Endothelial cell of umbilical vein (primary cell): ENCODE results near the gene MXI1. TPM values are rescaled to one million over a fixed set of nuclear protein-coding genes. Genes with fewer than 3 reads are reported as not detected.

Source experiments
- BruUV-seq: library from RNA; stranded (reverse); fragments of 400-500 nt; replicated peaks from 2 replicates; lab custom pipeline; 2021; lab: Mats Ljungman, UMichigan
- CTCF ChIA-PET: fragments of 300-600, 350-600 bp; sonication (Branson Sonifier 250); formaldehyde crosslinking; loops from one replicate; lab custom pipeline; 2021; ENCODE audit warnings: antibody characterized with exemption, inconsistent platforms; lab: Charles Lee
- POLR2A ChIA-PET: fragments of 300-600, 350-600 bp; sonication (Branson Sonifier 250); formaldehyde crosslinking; loops from one replicate; lab custom pipeline; 2021; ENCODE audit warnings: antibody characterized with exemption, inconsistent platforms; lab: Charles Lee
- DNase-seq: peaks from one replicate; pipeline ENCODE4 v3.0.0-alpha.2; 2011; ENCODE audit warnings: low read depth, low spot score
- FAIRE-seq: peaks from 2 replicates; lab custom pipeline; 2011; peaks lifted over from hg19 to GRCh38; lab: Jason Lieb, UNC
- H2AFZ ChIP-seq: 2 replicates; pipeline ENCODE4 v1.6.0; 2012; ENCODE audit warnings: low read depth, low read length, control low read depth, inconsistent platforms
- H3K27ac ChIP-seq: 2 replicates; pipeline ENCODE4 v1.5.1; 2011; ENCODE audit warnings: low read depth, mild to moderate bottlenecking, control low read depth, low read length, moderate library complexity; ENCODE audit not compliant: insufficient read depth
- H3K27me3 ChIP-seq, 2 experiments: 2 replicates each; pipeline versions ENCODE4 v1.6.0 to v1.6.1; 2011; ENCODE audit warnings: low read length in 2 of 2, mixed read lengths in 1 of 2; ENCODE audit not compliant: control insufficient read depth in 2 of 2, insufficient read depth in 2 of 2
- H3K36me3 ChIP-seq, 2 experiments: 2 replicates in 1 of 2; 3 replicates in 1 of 2; pipeline ENCODE4 v1.5.1; 2011; ENCODE audit warnings: low read length in 2 of 2, mild to moderate bottlenecking in 1 of 2, moderate library complexity in 1 of 2; ENCODE audit not compliant: control insufficient read depth in 2 of 2, insufficient read depth in 2 of 2; ENCODE audit errors: extremely low read depth in 1 of 2
- H3K4me1 ChIP-seq: 3 replicates; pipeline ENCODE4 v1.5.1; 2011; ENCODE audit warnings: mild to moderate bottlenecking, low read length; ENCODE audit not compliant: control insufficient read depth, insufficient read depth; ENCODE audit errors: extremely low read depth
- H3K4me2 ChIP-seq: 2 replicates; pipeline ENCODE4 v1.6.1; 2011; ENCODE audit warnings: low read length, control low read depth, mixed read lengths; ENCODE audit not compliant: insufficient read depth
- H3K4me3 ChIP-seq, 3 experiments: fragments of 200-600 bp in 1 of 3; sonication (generic), shearing (Covaris generic) in 1 of 3; replicated peaks in 1 of 3; 2 replicates each; pipeline ENCODE4 v1.5.1; 2011 to 2016; ENCODE audit warnings: control low read depth in 3 of 3, low read length in 3 of 3, mild to moderate bottlenecking in 2 of 3, inconsistent platforms in 1 of 3, low read depth in 1 of 3, moderate library complexity in 1 of 3; ENCODE audit not compliant: insufficient read depth in 1 of 3
- H3K79me2 ChIP-seq: 2 replicates; pipeline ENCODE4 v1.6.0; 2012; ENCODE audit warnings: low read length, inconsistent platforms; ENCODE audit not compliant: control insufficient read depth, insufficient read depth
- H3K9ac ChIP-seq: replicated peaks from 2 replicates; pipeline ENCODE3; 2011; ENCODE audit warnings: low read length, control low read depth; ENCODE audit not compliant: insufficient read depth; ENCODE audit errors: extremely low read depth
- H3K9me1 ChIP-seq: replicated peaks from 3 replicates; pipeline ENCODE4 v1.6.0; 2011; ENCODE audit warnings: mild to moderate bottlenecking, low read length; ENCODE audit not compliant: control insufficient read depth, insufficient read depth; ENCODE audit errors: extremely low read depth
- H3K9me3 ChIP-seq: replicated peaks from 2 replicates; pipeline ENCODE4 v1.5.1; 2012; ENCODE audit warnings: low read length, inconsistent platforms; ENCODE audit not compliant: control insufficient read depth, insufficient read depth
- H4K20me1 ChIP-seq: replicated peaks from 2 replicates; pipeline ENCODE3; 2011; ENCODE audit warnings: mild to moderate bottlenecking, low read length; ENCODE audit not compliant: control insufficient read depth, insufficient read depth; ENCODE audit errors: extremely low read depth
- CTCF ChIP-seq, 2 donors: IDR thresholded peaks; 1 replicate in 1 of 2; 2 replicates in 1 of 2; pipeline ENCODE4 v1.5.1; 2011; ENCODE audit warnings: low read length in 2 of 2, mild to moderate bottlenecking in 2 of 2, moderate library complexity in 2 of 2, control low read depth in 1 of 2, inconsistent platforms in 1 of 2, low read depth in 1 of 2; ENCODE audit not compliant: insufficient read depth in 1 of 2; ENCODE audit errors: extremely low read depth in 1 of 2
- EZH2 ChIP-seq: IDR thresholded peaks from 2 replicates; pipeline ENCODE4 v1.6.1; 2012; ENCODE audit warnings: borderline replicate concordance, low read depth, mild to moderate bottlenecking, moderate library complexity, low read length, inconsistent platforms; ENCODE audit not compliant: severe bottlenecking
- FOS ChIP-seq: IDR thresholded peaks from 2 replicates; pipeline ENCODE4 v1.6.1; 2011; ENCODE audit warnings: mild to moderate bottlenecking, low read length, moderate library complexity, borderline replicate concordance; ENCODE audit not compliant: insufficient read depth
- GATA2 ChIP-seq: IDR thresholded peaks from 2 replicates; pipeline ENCODE4 v1.7.0; 2011; ENCODE audit warnings: low read depth, mild to moderate bottlenecking, moderate library complexity, mixed read lengths, low read length; ENCODE audit not compliant: insufficient read length, insufficient read depth
- JUN ChIP-seq: IDR thresholded peaks from 2 replicates; pipeline ENCODE4 v1.6.1; 2011; ENCODE audit warnings: borderline replicate concordance, low read depth; ENCODE audit not compliant: insufficient read length, insufficient read depth
- MAX ChIP-seq: IDR thresholded peaks from 2 replicates; pipeline ENCODE4 v1.6.1; 2011; ENCODE audit not compliant: insufficient read depth, insufficient read length
- MYC ChIP-seq: IDR thresholded peaks from one replicate; pipeline ENCODE4 v1.6.1; 2011; ENCODE audit warnings: mild to moderate bottlenecking, low read depth, low read length
- POLR2A ChIP-seq: IDR thresholded peaks from 2 replicates; pipeline ENCODE4 v1.6.1; 2012; ENCODE audit warnings: low read depth, mild to moderate bottlenecking, control low read depth, low read length
- POLR2AphosphoS5 ChIP-seq: IDR thresholded peaks from 2 replicates; pipeline ENCODE4 v1.6.1; 2012; ENCODE audit warnings: low read depth, mild to moderate bottlenecking, control low read depth, low read length, moderate library complexity; ENCODE audit not compliant: insufficient read depth
- dilution Hi-C: fragments of 300-500 bp; cut with MboI; formaldehyde crosslinking; loops from one replicate; pipeline ENCODE4 v1.15.0; 2019; ENCODE audit warnings: low sequenced_read_pairs; ENCODE audit not compliant: extremely low pct_ligation_motif_present
- intact Hi-C: fragments of 100-400 bp; cut with micrococcal nuclease; formaldehyde crosslinking; loops from one replicate; pipeline ENCODE4 v1.10.0; 2022
- polyA plus RNA-seq, 4 experiments: library from polyadenylated mRNA; depleted of rRNA in 3 of 4; stranded (reverse) in 3 of 4; unstranded in 1 of 4; fragments of >200 nt; gene quantifications; 2 replicates each; pipeline versions ENCODE4 v1.2.1 to v1.2.3, GENCODE V29; 2011 to 2012; ENCODE audit warnings: missing spikeins in 1 of 4
- total RNA-seq: library from RNA; stranded (reverse); gene quantifications from 2 replicates; pipeline ENCODE4 v1.2.3, GENCODE V29; 2021

The MXI1 gene
- total and polyA plus RNA-seq, 2 donors (not counting 3 experiments of a cell fraction or from before 2014, with no cell fraction given) = 2.7 to 8.5 TPM

GRCh38 chr10:110273474-110273873 is 66.1 kb downstream of the MXI1 start:
- no peaks in the 10 kb centered on the region for H4K20me1 ChIP-seq
- FAIRE-seq (no peak), DNase-seq (no peak)
- H3K9me1 ChIP-seq = no peaks in the 10 kb centered on the region
- dilution Hi-C loops = no loop called here
- H3K36me3 ChIP-seq = no peaks in the 10 kb centered on the region
- intact Hi-C loops = no loop called here
- H3K4me1 ChIP-seq = no peaks in the 10 kb centered on the region
- TF ChIP-seq CTCF (IDR thresholded peaks at IDR 0.05; ENCODE audit: extremely low read depth in 1 of 2, insufficient read depth in 1 of 2, low read depth in 1 of 2, low read length in 2 of 2) (no peak), FOS (no peak), JUN (no peak), EZH2 (no peak), POLR2A (no peak), MAX (no peak), GATA2 (no peak), MYC (no peak), POLR2AphosphoS5 (no peak)
- no TSS peak for BruUV-seq
- H3K27me3 ChIP-seq = peaks cover 0 to 2% of the 10 kb centered on the region in 2 experiments
- CTCF ChIA-PET = interaction anchor here (0.6 to 1.6 kb wide), 6 partner anchors 8 to 389 kb away, joined by 3 to 7 read pairs (median 4); no protein-coding TSS in a partner anchor
- no peak overlapping the region for H3K4me3 ChIP-seq
- no peak overlapping the region for H3K9ac ChIP-seq
- no peaks in the 10 kb centered on the region for H3K9me3 ChIP-seq
- no peak overlapping the region for H2AFZ ChIP-seq
- POLR2A ChIA-PET = no interaction called here
- no peaks in the 10 kb centered on the region for H3K79me2 ChIP-seq
- no peak overlapping the region for H3K4me2 ChIP-seq
- no peak overlapping the region for H3K27ac ChIP-seq
